ENCODE data around the gene VILL. TPM values are rescaled to one million over a fixed set of nuclear protein-coding genes. Genes with fewer than 3 reads are reported as not detected.

The VILL gene
- total RNA-seq, 1 donor from 2014 or later = 2.3 TPM

GRCh38 chr3:37963016-37963415 is 27.6 kb upstream of the VILL start:
- DNase-seq (ENCODE audit: extremely low spot score, unreplicated experiment) = peak; percentile 23

GRCh38 chr3:37963635-37964034 is 27.0 kb upstream of the VILL start:
- Mint-ChIP-seq H3K27me3 (ENCODE audit: unreplicated experiment) (no peaks in the 10 kb centered on the region), H3K4me3 (ENCODE audit: unreplicated experiment) (no peak overlapping the region), H3K27ac (ENCODE audit: unreplicated experiment) (no peak overlapping the region), H3K36me3 (ENCODE audit: unreplicated experiment) (peaks cover 20% of the 10 kb centered on the region), H3K4me1 (ENCODE audit: unreplicated experiment) (peaks cover 44% of the 10 kb centered on the region), H3K9me3 (ENCODE audit: unreplicated experiment) (no peaks in the 10 kb centered on the region)
- no peak for DNase-seq (ENCODE audit: extremely low spot score, unreplicated experiment)
- TF ChIP-seq CTCF (IDR thresholded peaks at IDR 0.05) = no peak

More at GRCh38 chr3:37963016-37963415, 27.6 kb upstream of the VILL start:
- peaks cover 42% of the 10 kb centered on the region for H3K4me1 Mint-ChIP-seq (ENCODE audit: unreplicated experiment)
- TF ChIP-seq CTCF (IDR thresholded peaks at IDR 0.05) = no peak
- peak overlapping the region; percentile 50 for H3K27ac Mint-ChIP-seq (ENCODE audit: unreplicated experiment)
- peaks cover 15% of the 10 kb centered on the region for H3K36me3 Mint-ChIP-seq (ENCODE audit: unreplicated experiment)
- no peaks in the 10 kb centered on the region for H3K27me3 Mint-ChIP-seq (ENCODE audit: unreplicated experiment)
- H3K9me3 Mint-ChIP-seq (ENCODE audit: unreplicated experiment) = no peaks in the 10 kb centered on the region
- no peak overlapping the region for H3K4me3 Mint-ChIP-seq (ENCODE audit: unreplicated experiment)

- H3K27ac Mint-ChIP-seq (ENCODE audit: unreplicated experiment) = no peak overlapping the region
- H3K4me1 Mint-ChIP-seq (ENCODE audit: unreplicated experiment) = peaks cover 48% of the 10 kb centered on the region
- H3K4me3 Mint-ChIP-seq (ENCODE audit: unreplicated experiment) = no peak overlapping the region
Measured at GRCh38 chr3:37964146-37964545, 26.4 kb upstream of the VILL start.

GRCh38 chr3:37964716-37965115 is 25.9 kb upstream of the VILL start:
- Mint-ChIP-seq H3K27ac (ENCODE audit: unreplicated experiment) (peak overlapping the region; percentile 0), H3K4me1 (ENCODE audit: unreplicated experiment) (peaks cover 54% of the 10 kb centered on the region), H3K4me3 (ENCODE audit: unreplicated experiment) (no peak overlapping the region)

More at GRCh38 chr3:37964146-37964545, 26.4 kb upstream of the VILL start:
- H3K36me3 Mint-ChIP-seq (ENCODE audit: unreplicated experiment) = peaks cover 19% of the 10 kb centered on the region
- no peak for DNase-seq (ENCODE audit: extremely low spot score, unreplicated experiment)
- no peaks in the 10 kb centered on the region for H3K9me3 Mint-ChIP-seq (ENCODE audit: unreplicated experiment)
- no peak for TF ChIP-seq CTCF (IDR thresholded peaks at IDR 0.05)
- H3K27me3 Mint-ChIP-seq (ENCODE audit: unreplicated experiment) = no peaks in the 10 kb centered on the region

More at GRCh38 chr3:37964716-37965115, 25.9 kb upstream of the VILL start:
- TF ChIP-seq CTCF (IDR thresholded peaks at IDR 0.05) = no peak
- no peak for DNase-seq (ENCODE audit: extremely low spot score, unreplicated experiment)
- peaks cover 15% of the 10 kb centered on the region for H3K36me3 Mint-ChIP-seq (ENCODE audit: unreplicated experiment)
- no peaks in the 10 kb centered on the region for H3K27me3 Mint-ChIP-seq (ENCODE audit: unreplicated experiment)
- H3K9me3 Mint-ChIP-seq (ENCODE audit: unreplicated experiment) = no peaks in the 10 kb centered on the region

Measured in osteocyte (in vitro differentiated cells).